DOHH2 (cell line): ENCODE data around the gene USO1.

Source experiments
- CTCF ChIP-seq: fragments of 200-600 bp; sonication (generic); IDR thresholded peaks from one replicate; pipeline ENCODE4 v1.5.1; 2014; ENCODE audit warnings: antibody characterized with exemption, mild to moderate bottlenecking, low read depth, low read length; ENCODE audit not compliant: poor library complexity, severe bottlenecking
- EZH2phosphoT487 ChIP-seq: fragments of 200-600 bp; sonication (generic); IDR thresholded peaks from 2 replicates; pipeline ENCODE4 v1.6.1; 2017; ENCODE audit warnings: borderline replicate concordance, mild to moderate bottlenecking, antibody characterized with exemption, low read length, moderate library complexity, mixed read lengths

GRCh38 chr4:75723163-75724065 is 963 bp upstream of the USO1 start:
- TF ChIP-seq CTCF: no peak
- no peak for TF ChIP-seq EZH2phosphoT487
